ENCODE data around the gene APLN. TPM values are rescaled to one million over a fixed set of nuclear protein-coding genes. Genes with fewer than 3 reads are reported as not detected.

The APLN gene
- polyA plus RNA-seq, 1 donor: 6.9 TPM

GRCh38 chrX:129661369-129661768 lies 6.6 kb upstream of the APLN start:
- no peak for DNase-seq (ENCODE audit: low read depth)

- DNase-seq (ENCODE audit: low read depth): no peak
Observed at GRCh38 chrX:129659861-129660260, 5.1 kb upstream of the APLN start.

- no peak for DNase-seq (ENCODE audit: low read depth)
Observed at GRCh38 chrX:129659141-129659540, 4.4 kb upstream of the APLN start.

- no peak for DNase-seq (ENCODE audit: low read depth)
Observed at GRCh38 chrX:129658429-129658828, 3.7 kb upstream of the APLN start.

GRCh38 chrX:129655547-129656249 lies 942 bp upstream of the APLN start:
- no peak for DNase-seq (ENCODE audit: low read depth)

GRCh38 chrX:129653971-129654651 lies 645 bp downstream of the APLN start:
- no peak for DNase-seq (ENCODE audit: low read depth)

GRCh38 chrX:129653181-129653970 lies 1.4 kb downstream of the APLN start:
- DNase-seq (ENCODE audit: low read depth): no peak

GRCh38 chrX:129652565-129653169 lies 2.1 kb downstream of the APLN start:
- DNase-seq (ENCODE audit: low read depth): no peak

GRCh38 chrX:129651756-129652564 lies 2.8 kb downstream of the APLN start:
- DNase-seq (ENCODE audit: low read depth): no peak

GRCh38 chrX:129650821-129651510 lies 3.8 kb downstream of the APLN start:
- DNase-seq (ENCODE audit: low read depth): no peak

GRCh38 chrX:129650183-129650689 lies 4.5 kb downstream of the APLN start:
- no peak for DNase-seq (ENCODE audit: low read depth)

GRCh38 chrX:129649268-129650182 lies 5.2 kb downstream of the APLN start:
- DNase-seq (ENCODE audit: low read depth): no peak

- DNase-seq (ENCODE audit: low read depth): no peak
Observed at GRCh38 chrX:129648514-129649267, 6.1 kb downstream of the APLN start.

GRCh38 chrX:129647418-129648410 lies 7.0 kb downstream of the APLN start:
- DNase-seq (ENCODE audit: low read depth): no peak

- DNase-seq (ENCODE audit: low read depth): no peak
Observed at GRCh38 chrX:129646566-129647417, 8.0 kb downstream of the APLN start.

GRCh38 chrX:129642641-129643040 lies 12.1 kb downstream of the APLN start:
- DNase-seq (ENCODE audit: low read depth): no peak

All from forelimb muscle (tissue), 1 donor.